GM23248 (cell line): ENCODE measurements around the gene SLX4IP. TPM values are rescaled to one million over a fixed set of nuclear protein-coding genes. Genes with fewer than 3 reads are reported as not detected.

Experiments used
- DNase-seq: peaks from one replicate; pipeline ENCODE4 v3.0.0-alpha.2; 2015
- H2AFZ ChIP-seq: fragments of 200-600 bp; sonication (generic); 2 replicates; pipeline ENCODE4 v1.6.1; 2016; ENCODE audit warnings: antibody characterized with exemption
- H3F3A ChIP-seq: fragments of 200-600 bp; sonication (generic); 2 replicates; pipeline ENCODE4 v1.6.1; 2016; ENCODE audit warnings: mild to moderate bottlenecking, antibody characterized with exemption, mixed run types; ENCODE audit not compliant: insufficient read depth
- H3K27ac ChIP-seq: fragments of 200-600 bp; sonication (generic); 2 replicates; pipeline ENCODE4 v1.5.1; 2016; ENCODE audit warnings: mild to moderate bottlenecking
- H3K27me3 ChIP-seq: fragments of 200-600 bp; sonication (generic); replicated peaks from 2 replicates; pipeline ENCODE4 v1.6.1; 2016; ENCODE audit warnings: mild to moderate bottlenecking; ENCODE audit not compliant: insufficient read depth
- H3K36me3 ChIP-seq: fragments of 200-600 bp; sonication (generic); 2 replicates; pipeline ENCODE4 v1.6.1; 2016; ENCODE audit warnings: low read depth, mild to moderate bottlenecking
- H3K4me1 ChIP-seq: fragments of 200-600 bp; sonication (generic); 2 replicates; pipeline ENCODE4 v1.6.1; 2016; ENCODE audit warnings: mild to moderate bottlenecking; ENCODE audit not compliant: insufficient read depth
- H3K4me2 ChIP-seq: fragments of 200-600 bp; sonication (generic); one replicate; pipeline ENCODE4 v1.6.1; 2016; ENCODE audit warnings: mild to moderate bottlenecking; ENCODE audit not compliant: unreplicated experiment
- H3K4me3 ChIP-seq: fragments of 200-600 bp; sonication (generic); 2 replicates; pipeline ENCODE4 v1.5.1; 2016; ENCODE audit warnings: mild to moderate bottlenecking
- H3K79me2 ChIP-seq: fragments of 200-600 bp; sonication (generic); 2 replicates; pipeline ENCODE4 v1.6.1; 2016; ENCODE audit warnings: mild to moderate bottlenecking; ENCODE audit not compliant: insufficient read depth
- H3K9ac ChIP-seq: fragments of 200-600 bp; sonication (generic); 2 replicates; pipeline ENCODE4 v1.6.1; 2016; ENCODE audit warnings: mild to moderate bottlenecking
- H3K9me2 ChIP-seq: fragments of 200-600 bp; sonication (generic); 2 replicates; pipeline ENCODE4 v1.6.1; 2016; ENCODE audit warnings: mixed run types, mild to moderate bottlenecking, moderate library complexity; ENCODE audit not compliant: insufficient read depth
- H3K9me3 ChIP-seq: fragments of 200-600 bp; sonication (generic); one replicate; pipeline ENCODE4 v1.6.1; 2017; ENCODE audit warnings: low read depth
- H4K20me1 ChIP-seq: fragments of 200-600 bp; sonication (generic); 2 replicates; pipeline ENCODE4 v1.6.0; 2016; ENCODE audit not compliant: insufficient read depth
- EZH2 ChIP-seq: fragments of 200-600 bp; sonication (generic); IDR thresholded peaks from 2 replicates; pipeline ENCODE4 v1.6.1; 2018; ENCODE audit warnings: antibody characterized with exemption, mild to moderate bottlenecking; ENCODE audit not compliant: insufficient read depth, poor library complexity, severe bottlenecking
- EZH2phosphoT487 ChIP-seq: fragments of 200-600 bp; sonication (generic); IDR thresholded peaks from 2 replicates; pipeline ENCODE4 v1.6.1; 2018; ENCODE audit warnings: antibody characterized with exemption, moderate library complexity, mild to moderate bottlenecking, low read depth; ENCODE audit not compliant: insufficient read depth
- WGBS, 2 experiments: methylation state at CpG; one replicate each; pipeline ENCODE4 v1.1.6; 2015 to 2017; ENCODE audit warnings: low lambda C conversion rate in 2 of 2, low coverage in 1 of 2; ENCODE audit errors: missing lambda C conversion rate in 2 of 2; 5-methylcytosine and 5-hydroxymethylcytosine counted together
- in situ Hi-C: fragments of 300-500 bp; cut with MboI; formaldehyde crosslinking; loops from 2 replicates; pipeline ENCODE4 v1.15.0; 2020
- polyA plus RNA-seq: library from polyadenylated mRNA; unstranded; fragments of >200 nt; fragmentation: Nextera tagmentation; extraction: Ambion mirVana; gene quantifications from 2 replicates; pipeline ENCODE4 v1.2.1, GENCODE V29; 2016
- total RNA-seq: library from RNA; depleted of rRNA; stranded (reverse); fragments of >200 nt; shearing (Covaris generic); gene quantifications from 2 replicates; pipeline ENCODE4 v1.2.3, GENCODE V29; 2014

Gene SLX4IP
- total and polyA plus RNA-seq, 2 experiments from 2014 or later = 3.7 to 3.9 TPM

GRCh38 chr20:10462516-10462915 lies 27.4 kb downstream of the SLX4IP start:
- H3K4me1 ChIP-seq = no peaks in the 10 kb centered on the region
- H3F3A ChIP-seq = peaks cover 5% of the 10 kb centered on the region; the same call in 1 of the 2 replicates
- no peak overlapping the region for H3K27ac ChIP-seq
- TF ChIP-seq EZH2 = no peak
- TF ChIP-seq EZH2phosphoT487 = no peak
- H2AFZ ChIP-seq = no peak overlapping the region
- H3K9ac ChIP-seq = no peak overlapping the region
- peaks cover 5% of the 10 kb centered on the region for H3K79me2 ChIP-seq
- no peaks in the 10 kb centered on the region for H4K20me1 ChIP-seq
- H3K36me3 ChIP-seq = no peaks in the 10 kb centered on the region
- in situ Hi-C loops = loop anchor here (10.0 to 25.0 kb wide), 2 partner anchors 800 to 1082 kb away; no protein-coding TSS in a partner anchor
- H3K4me3 ChIP-seq = no peak overlapping the region
- H3K9me3 ChIP-seq = no peaks in the 10 kb centered on the region
- H3K27me3 ChIP-seq = no peaks in the 10 kb centered on the region
- no peak for DNase-seq
- no peak overlapping the region for H3K4me2 ChIP-seq
- no peaks in the 10 kb centered on the region for H3K9me2 ChIP-seq

GRCh38 chr20:10463622-10464021 lies 28.5 kb downstream of the SLX4IP start:
- Histone ChIP-seq H3F3A (peaks cover 16% of the 10 kb centered on the region), H3K79me2 (peaks cover 5% of the 10 kb centered on the region), H4K20me1 (no peaks in the 10 kb centered on the region), H3K36me3 (no peaks in the 10 kb centered on the region), H3K9me2 (no peaks in the 10 kb centered on the region), H3K27me3 (no peaks in the 10 kb centered on the region), H3K4me2 (no peak overlapping the region), H3K27ac (no peak overlapping the region), H3K4me1 (peaks cover 11% of the 10 kb centered on the region), H3K9me3 (no peaks in the 10 kb centered on the region), H2AFZ (no peak overlapping the region), H3K9ac (no peak overlapping the region), H3K4me3 (no peak overlapping the region)
- in situ Hi-C loops = loop anchor here (10.0 to 25.0 kb wide), 2 partner anchors 799 to 1081 kb away; no protein-coding TSS in a partner anchor
- 89 to 95% methylated on average over 2 of the region's 2 CpGs for WGBS, 2 experiments
- no peak for DNase-seq
- TF ChIP-seq EZH2 = no peak
- TF ChIP-seq EZH2phosphoT487 = no peak

- peaks cover 16% of the 10 kb centered on the region for H3F3A ChIP-seq
- no peaks in the 10 kb centered on the region for H3K27me3 ChIP-seq
- peaks cover 13% of the 10 kb centered on the region for H3K4me1 ChIP-seq
- H2AFZ ChIP-seq = no peak overlapping the region
- no peak overlapping the region for H3K27ac ChIP-seq
- peaks cover 5% of the 10 kb centered on the region; the same call in 1 of the 2 replicates for H3K79me2 ChIP-seq
- no peaks in the 10 kb centered on the region for H4K20me1 ChIP-seq
- H3K4me2 ChIP-seq = no peak overlapping the region
- WGBS, 2 experiments = 98 to 100% methylated on average over 3 of the region's 3 CpGs
- H3K9me3 ChIP-seq = no peaks in the 10 kb centered on the region
- no peak for DNase-seq
- in situ Hi-C loops = loop anchor here (10.0 to 25.0 kb wide), 2 partner anchors 797 to 1080 kb away; no protein-coding TSS in a partner anchor
- no peak overlapping the region for H3K4me3 ChIP-seq
- H3K9me2 ChIP-seq = no peaks in the 10 kb centered on the region
- H3K9ac ChIP-seq = no peak overlapping the region
- no peaks in the 10 kb centered on the region for H3K36me3 ChIP-seq
- TF ChIP-seq EZH2phosphoT487 (no peak), EZH2 (no peak)
Measured at GRCh38 chr20:10465135-10465534, 30.0 kb downstream of the SLX4IP start.

GRCh38 chr20:10466325-10466724 lies 31.2 kb downstream of the SLX4IP start:
- WGBS, 2 experiments = 45 to 49% methylated on average over 4 of the region's 4 CpGs
- Histone ChIP-seq H3K4me2 (no peak overlapping the region), H3K27me3 (no peaks in the 10 kb centered on the region), H3K4me1 (peaks cover 13% of the 10 kb centered on the region), H3F3A (peaks cover 16% of the 10 kb centered on the region), H3K79me2 (peaks cover 1% of the 10 kb centered on the region; the same call in 1 of the 2 replicates), H3K9me3 (no peaks in the 10 kb centered on the region), H3K27ac (no peak overlapping the region), H3K36me3 (no peaks in the 10 kb centered on the region), H2AFZ (no peak overlapping the region), H3K9ac (no peak overlapping the region), H4K20me1 (no peaks in the 10 kb centered on the region), H3K9me2 (no peaks in the 10 kb centered on the region), H3K4me3 (no peak overlapping the region)
- in situ Hi-C loops = loop anchor here (10.0 to 25.0 kb wide), 2 partner anchors 796 to 1078 kb away; no protein-coding TSS in a partner anchor
- TF ChIP-seq EZH2 (no peak), EZH2phosphoT487 (no peak)
- no peak for DNase-seq

- no peak for DNase-seq
- no peaks in the 10 kb centered on the region for H3K36me3 ChIP-seq
- no peak overlapping the region for H3K4me2 ChIP-seq
- no peaks in the 10 kb centered on the region for H3K9me3 ChIP-seq
- H3K4me3 ChIP-seq = no peak overlapping the region
- H3K27ac ChIP-seq = no peak overlapping the region
- H3K4me1 ChIP-seq = peaks cover 13% of the 10 kb centered on the region
- H3K79me2 ChIP-seq = no peaks in the 10 kb centered on the region
- H3K27me3 ChIP-seq = no peaks in the 10 kb centered on the region
- H4K20me1 ChIP-seq = no peaks in the 10 kb centered on the region
- no peaks in the 10 kb centered on the region for H3K9me2 ChIP-seq
- H3K9ac ChIP-seq = no peak overlapping the region
- H2AFZ ChIP-seq = no peak overlapping the region
- TF ChIP-seq EZH2phosphoT487 (no peak), EZH2 (no peak)
- WGBS, 2 experiments = 83 to 90% methylated on average over 3 of the region's 3 CpGs
- H3F3A ChIP-seq = peaks cover 16% of the 10 kb centered on the region
- in situ Hi-C loops = loop anchor here (10.0 to 25.0 kb wide), 2 partner anchors 795 to 1078 kb away; no protein-coding TSS in a partner anchor
Measured at GRCh38 chr20:10466855-10467254, 31.8 kb downstream of the SLX4IP start.
